Colonic mucosa (tissue), 4 donors: ENCODE results near the gene TM2D1. TPM values are rescaled to one million over a fixed set of nuclear protein-coding genes. Genes with fewer than 3 reads are reported as not detected.

Experiments used
- DNase-seq: peaks from one replicate; pipeline ENCODE4 v3.0.0-alpha.2; 2020
- H3K27ac ChIP-seq: fragments of 200-600 bp; one replicate; pipeline ENCODE4 v1.8.0; 2021
- H3K27me3 ChIP-seq: fragments of 200-600 bp; one replicate; pipeline ENCODE4 v1.8.0; 2021
- H3K36me3 ChIP-seq: fragments of 200-600 bp; one replicate; pipeline ENCODE4 v1.8.0; 2021
- H3K4me1 ChIP-seq: fragments of 200-600 bp; one replicate; pipeline ENCODE4 v1.8.0; 2021; ENCODE audit warnings: mild to moderate bottlenecking
- H3K4me3 ChIP-seq: fragments of 200-600 bp; one replicate; pipeline ENCODE4 v1.8.0; 2021
- H3K9ac ChIP-seq, 2 donors: one replicate each; pipeline ENCODE4 v1.7.0; 2013; ENCODE audit warnings: control low read depth in 2 of 2, low read depth in 2 of 2, low read length in 2 of 2
- H3K9me3 ChIP-seq: fragments of 200-600 bp; one replicate; pipeline ENCODE4 v1.8.0; 2021
- CTCF ChIP-seq: fragments of 200-600 bp; IDR thresholded peaks from one replicate; pipeline ENCODE4 v1.8.0; 2022; ENCODE audit warnings: antibody characterized with exemption, mild to moderate bottlenecking
- intact Hi-C: fragments of 100-400 bp; cut with DNase I; formaldehyde crosslinking; loops from one replicate; pipeline ENCODE4 v1.14.1; 2022
- total RNA-seq, 2 donors: library from RNA; stranded (reverse); fragmentation: NEBNext Ultra II Directional in 1 of 2; extraction: Animal tissue kit (Norgen Biotek cat#: 25700) in 1 of 2; gene quantifications; one replicate each; pipeline ENCODE4 v1.2.1, GENCODE V29; 2021
- donor health status: healthy.
- donor health status: DM: no; HTN: no; CAD: no.
- donor health status: DM: no; HTN: no; CAD: no.

The TM2D1 gene
- total RNA-seq, 2 donors from 2014 or later: 31.2 to 47.4 TPM

GRCh38 chr1:61641578-61642336, 83.2 kb downstream of the TM2D1 start:
- DNase-seq: peak; percentile 68
- peak overlapping the region; percentile 25 for H3K27ac ChIP-seq
- no peaks in the 10 kb centered on the region for H3K9me3 ChIP-seq
- no peaks in the 10 kb centered on the region for H3K27me3 ChIP-seq
- intact Hi-C loops: loop anchor here (10.0 kb wide), 1 partner anchor 597 kb away; no protein-coding TSS in a partner anchor
- TF ChIP-seq CTCF: peak; percentile 63
- H3K9ac ChIP-seq: peak overlapping the region in 1 of 2 donors; percentile 14
- peak overlapping the region; percentile 5 for H3K4me3 ChIP-seq
- H3K36me3 ChIP-seq: no peaks in the 10 kb centered on the region
- H3K4me1 ChIP-seq: no peaks in the 10 kb centered on the region

GRCh38 chr1:61640531-61641530, 84.1 kb downstream of the TM2D1 start:
- peak overlapping the region in 1 of 2 donors; percentile 14 for H3K9ac ChIP-seq
- H3K4me3 ChIP-seq: no peak overlapping the region
- no peak for DNase-seq
- no peaks in the 10 kb centered on the region for H3K36me3 ChIP-seq
- H3K27me3 ChIP-seq: no peaks in the 10 kb centered on the region
- intact Hi-C loops: loop anchor here (10.0 kb wide), 1 partner anchor 596 kb away; no protein-coding TSS in a partner anchor
- H3K4me1 ChIP-seq: no peaks in the 10 kb centered on the region
- no peaks in the 10 kb centered on the region for H3K9me3 ChIP-seq
- no peak for TF ChIP-seq CTCF
- H3K27ac ChIP-seq: peak overlapping the region; percentile 25

GRCh38 chr1:61639608-61640336, 85.2 kb downstream of the TM2D1 start:
- no peaks in the 10 kb centered on the region for H3K27me3 ChIP-seq
- TF ChIP-seq CTCF: no peak
- no peak overlapping the region for H3K27ac ChIP-seq
- H3K9ac ChIP-seq: no peak overlapping the region
- no peaks in the 10 kb centered on the region for H3K9me3 ChIP-seq
- H3K4me1 ChIP-seq: no peaks in the 10 kb centered on the region
- intact Hi-C loops: loop anchor here (10.0 kb wide), 1 partner anchor 595 kb away; no protein-coding TSS in a partner anchor
- H3K4me3 ChIP-seq: no peak overlapping the region
- no peak for DNase-seq
- no peaks in the 10 kb centered on the region for H3K36me3 ChIP-seq

GRCh38 chr1:61638911-61639605, 85.9 kb downstream of the TM2D1 start:
- Histone ChIP-seq H3K4me1 (no peaks in the 10 kb centered on the region), H3K27ac (no peak overlapping the region), H3K4me3 (no peak overlapping the region), H3K9me3 (no peaks in the 10 kb centered on the region), H3K9ac (no peak overlapping the region), H3K36me3 (no peaks in the 10 kb centered on the region), H3K27me3 (no peaks in the 10 kb centered on the region)
- DNase-seq: no peak
- intact Hi-C loops: no loop called here
- no peak for TF ChIP-seq CTCF
